PC-3 (cell line): ENCODE results near the gene LRPAP1. TPM values are rescaled to one million over a fixed set of nuclear protein-coding genes. Genes with fewer than 3 reads are reported as not detected.
"Not testable (repeated sequence)": the region's sequence is repeated elsewhere in the genome, so short reads cannot be mapped to it uniquely, and the experiment has no call there.

Experiments used
- ATAC-seq: fragments of 200-7000 bp; cut with Tn5 transposase; 2 replicates; pipeline ENCODE4 v1.9.1; 2020; ENCODE audit warnings: mild to moderate bottlenecking, moderate library complexity
- BruUV-seq: library from RNA; stranded (reverse); fragments of 400-500 nt; replicated peaks from 2 replicates; lab custom pipeline; 2021; lab: Mats Ljungman, UMichigan
- CTCF ChIA-PET: fragments of 300-600 bp; sonication (Branson Sonifier 250); formaldehyde crosslinking; loops from one replicate; lab custom pipeline; 2022; ENCODE audit warnings: antibody characterized with exemption; lab: Charles Lee
- POLR2A ChIA-PET: fragments of 300-600 bp; sonication (Branson Sonifier 250); formaldehyde crosslinking; loops from one replicate; lab custom pipeline; 2022; ENCODE audit warnings: antibody characterized with exemption; ENCODE audit not compliant: unreplicated experiment; lab: Charles Lee
- DNase-seq: peaks from one replicate; pipeline ENCODE4 v3.0.0-alpha.2; 2015
- H2AFZ ChIP-seq: fragments of 300-600 bp; sonication (generic); 2 replicates; pipeline ENCODE4 v1.6.0; 2016; ENCODE audit warnings: antibody characterized with exemption, low read length
- H3F3A ChIP-seq: fragments of 300-600 bp; sonication (generic); one replicate; pipeline ENCODE4 v1.6.0; 2017; ENCODE audit warnings: antibody characterized with exemption, low read length, control low read depth, mild to moderate bottlenecking; ENCODE audit not compliant: unreplicated experiment
- H3K27ac ChIP-seq: fragments of 300-600 bp; sonication (generic); 2 replicates; pipeline ENCODE4 v1.5.1; 2016; ENCODE audit warnings: mild to moderate bottlenecking, low read length
- H3K27me3 ChIP-seq: fragments of 300-600 bp; sonication (generic); 2 replicates; pipeline ENCODE4 v1.6.1; 2016; ENCODE audit warnings: low read length, mixed read lengths
- H3K36me3 ChIP-seq: fragments of 300-600 bp; sonication (generic); 2 replicates; pipeline ENCODE4 v1.6.1; 2016; ENCODE audit warnings: low read depth, mixed run types, low read length, mixed read lengths
- H3K4me1 ChIP-seq: fragments of 300-600 bp; sonication (generic); 2 replicates; pipeline ENCODE4 v1.5.1; 2016; ENCODE audit warnings: low read length; ENCODE audit not compliant: insufficient read depth
- H3K4me2 ChIP-seq: fragments of 300-600 bp; sonication (generic); 2 replicates; pipeline ENCODE4 v1.6.0; 2016; ENCODE audit warnings: low read length
- H3K4me3 ChIP-seq: fragments of 300-600 bp; sonication (generic); 2 replicates; pipeline ENCODE4 v1.5.1; 2016; ENCODE audit warnings: mild to moderate bottlenecking, low read length, mixed read lengths
- H3K79me2 ChIP-seq: fragments of 300-600 bp; sonication (generic); 2 replicates; pipeline ENCODE4 v1.6.1; 2017; ENCODE audit warnings: low read length, mixed read lengths
- H3K9ac ChIP-seq: fragments of 300-600 bp; sonication (generic); 2 replicates; pipeline ENCODE4 v1.6.0; 2016; ENCODE audit warnings: mild to moderate bottlenecking, low read length
- H3K9me2 ChIP-seq: fragments of 300-600 bp; sonication (generic); replicated peaks from 2 replicates; pipeline ENCODE4 v1.6.1; 2016; ENCODE audit warnings: mixed run types, low read length, mixed read lengths
- H3K9me3 ChIP-seq: fragments of 300-600 bp; sonication (generic); 2 replicates; pipeline ENCODE4 v1.6.1; 2016; ENCODE audit warnings: low read length, mixed read lengths
- H4K20me1 ChIP-seq: fragments of 300-600 bp; sonication (generic); 2 replicates; pipeline ENCODE4 v1.6.1; 2016; ENCODE audit warnings: low read length, mixed read lengths
- CTCF ChIP-seq: fragments of 300-600 bp; sonication (generic); conservative IDR thresholded peaks from 2 replicates; pipeline ENCODE4 v1.5.1; 2017; ENCODE audit warnings: antibody characterized with exemption, low read depth, mild to moderate bottlenecking, low read length
- EZH2 ChIP-seq: fragments of 300-600 bp; sonication (generic); IDR thresholded peaks from one replicate; pipeline ENCODE4 v1.6.1; 2017; ENCODE audit warnings: antibody characterized with exemption, mild to moderate bottlenecking, low read length; ENCODE audit not compliant: unreplicated experiment
- EZH2phosphoT487 ChIP-seq: fragments of 300-600 bp; sonication (generic); IDR thresholded peaks from 2 replicates; pipeline ENCODE4 v1.6.1; 2018; ENCODE audit warnings: mild to moderate bottlenecking, antibody characterized with exemption, low read length, borderline replicate concordance
- intact Hi-C: fragments of 100-400 bp; cut with micrococcal nuclease; formaldehyde crosslinking; loops from 2 replicates; pipeline ENCODE4 v1.9.0; 2023
- total RNA-seq: library from RNA; depleted of rRNA; stranded (reverse); fragments of >200 nt; gene quantifications from 2 replicates; pipeline ENCODE4 v1.2.3, GENCODE V29; 2014

LRPAP1 gene
- total RNA-seq, 1 experiment from 2014 or later = 133 TPM

GRCh38 chr4:3512719-3513118, 19.5 kb downstream of the LRPAP1 start:
- H3K79me2 ChIP-seq = no peaks in the 10 kb centered on the region
- TF ChIP-seq EZH2phosphoT487 = no peak
- no peak for TF ChIP-seq EZH2
- no peak for TF ChIP-seq CTCF
- H3F3A ChIP-seq = no peaks in the 10 kb centered on the region
- no peak overlapping the region for H3K4me2 ChIP-seq
- H2AFZ ChIP-seq = no peak overlapping the region
- no peaks in the 10 kb centered on the region for H3K36me3 ChIP-seq
- POLR2A ChIA-PET = no interaction called here
- no peaks in the 10 kb centered on the region for H3K4me1 ChIP-seq
- H3K9me3 ChIP-seq = no peaks in the 10 kb centered on the region
- DNase-seq (no peak), ATAC-seq (no peak)
- no peak overlapping the region for H3K9ac ChIP-seq
- BruUV-seq = no TSS peak
- no peak overlapping the region for H3K4me3 ChIP-seq
- H4K20me1 ChIP-seq = no peaks in the 10 kb centered on the region
- H3K27me3 ChIP-seq = no peaks in the 10 kb centered on the region
- CTCF ChIA-PET = no interaction called here
- H3K27ac ChIP-seq = no peak overlapping the region
- intact Hi-C loops = no loop called here
- no peaks in the 10 kb centered on the region for H3K9me2 ChIP-seq

GRCh38 chr4:3512279-3512678, 19.9 kb downstream of the LRPAP1 start:
- TF ChIP-seq EZH2phosphoT487 (no peak), CTCF (no peak), EZH2 (no peak)
- Histone ChIP-seq H3K4me3 (no peak overlapping the region), H3K4me1 (no peaks in the 10 kb centered on the region), H3F3A (no peaks in the 10 kb centered on the region), H3K79me2 (no peaks in the 10 kb centered on the region), H3K4me2 (no peak overlapping the region), H3K9me3 (no peaks in the 10 kb centered on the region), H3K27me3 (no peaks in the 10 kb centered on the region), H2AFZ (no peak overlapping the region), H3K27ac (no peak overlapping the region), H3K9ac (no peak overlapping the region), H4K20me1 (no peaks in the 10 kb centered on the region), H3K9me2 (no peaks in the 10 kb centered on the region), H3K36me3 (no peaks in the 10 kb centered on the region)
- ATAC-seq = no peak
- DNase-seq = no peak
- intact Hi-C loops = no loop called here
- CTCF ChIA-PET = no interaction called here
- POLR2A ChIA-PET = no interaction called here
- BruUV-seq = no TSS peak

- CTCF ChIA-PET, H3K4me2 ChIP-seq, intact Hi-C loops, H4K20me1 ChIP-seq, H3K4me1 ChIP-seq, DNase-seq, H2AFZ ChIP-seq, H3K9me3 ChIP-seq, H3K9ac ChIP-seq, H3K4me3 ChIP-seq, BruUV-seq, H3F3A ChIP-seq, ATAC-seq, H3K36me3 ChIP-seq, POLR2A ChIA-PET, H3K27me3 ChIP-seq, H3K79me2 ChIP-seq, H3K9me2 ChIP-seq, H3K27ac ChIP-seq: not testable (repeated sequence)
These were observed 20.6 kb downstream of the LRPAP1 start for GRCh38 chr4:3511601-3512000.
